Heart right ventricle (tissue), 16 donors: Measurements from ENCODE around the gene AGBL1. TPM values are rescaled to one million over a fixed set of nuclear protein-coding genes. Genes with fewer than 3 reads are reported as not detected.

Source experiments
- ATAC-seq, 8 donors: fragments of 200-7000 bp; cut with Tn5 transposase; one replicate each; pipeline ENCODE4 v1.9.1; 2020; ENCODE audit warnings: mild to moderate bottlenecking in 8 of 8, moderate library complexity in 8 of 8, moderate number of reproducible peaks in 1 of 8
- DNase-seq, 2 donors: peaks; one replicate each; pipeline ENCODE4 v3.0.0-alpha.2; 2020
- H3K27ac ChIP-seq, 10 donors: fragments of 200-600 bp; sonication (generic) in 2 of 10; one replicate each; pipeline versions ENCODE4 v1.5.0 to v1.8.0; 2020 to 2022; ENCODE audit warnings: mild to moderate bottlenecking in 3 of 10
- H3K27me3 ChIP-seq, 7 donors: fragments of 200-600 bp; one replicate each; pipeline ENCODE4 v1.8.0; 2021 to 2022; ENCODE audit warnings: mild to moderate bottlenecking in 2 of 7
- H3K36me3 ChIP-seq, 9 donors: fragments of 200-600 bp; sonication (generic) in 1 of 9; one replicate each; pipeline versions ENCODE4 v1.5.0 to v1.8.0; 2020 to 2022; ENCODE audit warnings: mild to moderate bottlenecking in 2 of 9
- H3K4me1 ChIP-seq, 9 donors: fragments of 200-600 bp; sonication (generic) in 1 of 9; one replicate each; pipeline versions ENCODE4 v1.5.0 to v1.8.0; 2020 to 2022; ENCODE audit warnings: mild to moderate bottlenecking in 4 of 9
- H3K4me3 ChIP-seq, 10 donors: fragments of 200-600 bp; sonication (generic) in 2 of 10; one replicate each; pipeline versions ENCODE4 v1.5.0 to v1.8.0; 2020 to 2022; ENCODE audit warnings: mild to moderate bottlenecking in 7 of 10, moderate library complexity in 2 of 10
- H3K9me3 ChIP-seq, 11 donors: fragments of 200-600 bp in 10 of 11; sonication (generic) in 2 of 11; one replicate each; pipeline versions ENCODE4 v1.5.0 to v1.8.0; 2013 to 2022; ENCODE audit warnings: mild to moderate bottlenecking in 2 of 11, control low read depth in 1 of 11, moderate library complexity in 1 of 11
- whole genome bisulfite sequencing, 2 donors: extraction: QIAGEN DNeasy Blood & Tissue Kit; methylation state at CpG; one replicate each; pipeline ENCODE4 v1.1.7; 2013; ENCODE audit warnings: inconsistent platforms in 1 of 2; 5-methylcytosine and 5-hydroxymethylcytosine counted together
- intact Hi-C, 10 donors: fragments of 100-400 bp; cut with DNase I; formaldehyde crosslinking; loops; one replicate each; pipeline versions ENCODE4 v1.11.1 to v1.14.2; 2022
- polyA plus RNA-seq, 2 donors: library from polyadenylated mRNA; stranded (reverse); fragments of 200-250 nt; gene quantifications; one replicate each; pipeline ENCODE4 v1.2.3, GENCODE V29; 2013
- total RNA-seq, 10 donors: library from RNA; stranded (reverse); fragmentation: NEBNext Ultra II Directional in 3 of 10; extraction: Animal tissue kit (Norgen Biotek cat#: 25700) in 3 of 10; gene quantifications; one replicate each; pipeline versions ENCODE4 v1.2.1 to v1.2.4, GENCODE V29; 2021 to 2023
- TF ChIP-seq, protein P1 (sequence below), 9 donors: fragments of 200-600 bp; sonication (generic) in 2 of 9; IDR thresholded peaks; one replicate each; pipeline versions ENCODE4 v1.5.0 to v1.8.0; 2021 to 2022; ENCODE audit warnings: antibody characterized with exemption in 9 of 9, mild to moderate bottlenecking in 5 of 9, moderate library complexity in 1 of 9
- donor health status: Arrhythmogenic right ventricular cardiomyopathy.
- donor health status: ischemic (EF 13 %, LVEDD 7.1; RV severe dilation, severe dysfunction).
- donor health status: healthy with polysubstance abuse.
- donor health status: DM: no; HTN: yes; CAD: no.
- donor health status: DM: no; HTN: no; CAD: no.
- donor health status: ischemic (EF 25% LVEDD 6.9; RV normal size, moderate dysfunction).
- donor health status: ischemic (EF 25% LVEDD 5.7; RV mildly dilated, moderate dysfunction).
- donor health status: healthy.
- donor health status: DM: yes; HTN: yes; CAD: no.
- donor health status: Ischemic cardiomyopathy.
- donor health status: ischemic (EF 35%, LVEDD 5.7; RV mildly dilated, moderate dysfunction).
- donor health status: nonischemic (EF 11% LVEDD 7.7; RV severe dilation, severe dysfunction).
- donor health status: DM: yes; HTN: yes; CAD: no.
- donor health status: PGD.
- donor health status: ischemic (EF 29% LVEDD 5.4; RV normal size, mild dysfunction).
- donor health status: nonischemic (EF 23%, LVEDD 6.1; RV moderate dilation, normal function).

AGBL1 gene
- total and polyA plus RNA-seq, 12 donors = 0.02 to 0.13 (median 0.09) TPM; not detected in 7

DNA sequence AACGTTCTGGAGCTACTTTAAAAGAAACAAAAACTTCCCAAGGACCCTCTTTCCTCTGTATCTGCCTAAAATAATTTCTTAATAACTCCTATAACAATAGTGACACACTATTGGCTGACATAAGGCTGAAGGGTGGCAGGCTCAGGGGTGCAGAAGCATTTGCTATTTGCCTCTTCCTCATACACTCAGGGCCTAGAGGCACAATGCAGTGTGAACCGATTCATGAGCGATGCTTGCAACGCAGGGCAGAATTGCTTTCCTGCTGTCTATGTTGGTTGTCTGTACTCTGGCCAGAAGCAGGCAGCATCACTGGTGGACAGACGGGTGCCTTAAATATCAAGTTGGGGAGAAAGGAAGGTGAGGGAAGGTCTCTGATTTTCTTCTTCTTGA is 157.4 kb downstream of the AGBL1 start:
- no peak for ATAC-seq
- no peaks in the 10 kb centered on the region for H3K36me3 ChIP-seq
- intact Hi-C loops = loop anchor here in 2 of 10 donors (10.0 kb wide), 2 partner anchors 378 to 508 kb away; no protein-coding TSS in a partner anchor
- H3K27ac ChIP-seq = no peak overlapping the region
- DNase-seq = no peak
- H3K27me3 ChIP-seq = peaks cover 0 to 37% (median 25%) of the 10 kb centered on the region in 7 donors
- peaks cover 0 to 6% (median 0%) of the 10 kb centered on the region in 9 donors for H3K4me1 ChIP-seq
- H3K4me3 ChIP-seq = no peak overlapping the region
- TF ChIP-seq, protein P1, sequence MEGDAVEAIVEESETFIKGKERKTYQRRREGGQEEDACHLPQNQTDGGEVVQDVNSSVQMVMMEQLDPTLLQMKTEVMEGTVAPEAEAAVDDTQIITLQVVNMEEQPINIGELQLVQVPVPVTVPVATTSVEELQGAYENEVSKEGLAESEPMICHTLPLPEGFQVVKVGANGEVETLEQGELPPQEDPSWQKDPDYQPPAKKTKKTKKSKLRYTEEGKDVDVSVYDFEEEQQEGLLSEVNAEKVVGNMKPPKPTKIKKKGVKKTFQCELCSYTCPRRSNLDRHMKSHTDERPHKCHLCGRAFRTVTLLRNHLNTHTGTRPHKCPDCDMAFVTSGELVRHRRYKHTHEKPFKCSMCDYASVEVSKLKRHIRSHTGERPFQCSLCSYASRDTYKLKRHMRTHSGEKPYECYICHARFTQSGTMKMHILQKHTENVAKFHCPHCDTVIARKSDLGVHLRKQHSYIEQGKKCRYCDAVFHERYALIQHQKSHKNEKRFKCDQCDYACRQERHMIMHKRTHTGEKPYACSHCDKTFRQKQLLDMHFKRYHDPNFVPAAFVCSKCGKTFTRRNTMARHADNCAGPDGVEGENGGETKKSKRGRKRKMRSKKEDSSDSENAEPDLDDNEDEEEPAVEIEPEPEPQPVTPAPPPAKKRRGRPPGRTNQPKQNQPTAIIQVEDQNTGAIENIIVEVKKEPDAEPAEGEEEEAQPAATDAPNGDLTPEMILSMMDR (IDR thresholded peaks at IDR 0.05) = no peak
- peaks cover 0 to 6% (median 0%) of the 10 kb centered on the region in 11 donors for H3K9me3 ChIP-seq
- WGBS, 2 donors = 36 to 60% methylated on average over 5 of the region's 5 CpGs

DNA sequence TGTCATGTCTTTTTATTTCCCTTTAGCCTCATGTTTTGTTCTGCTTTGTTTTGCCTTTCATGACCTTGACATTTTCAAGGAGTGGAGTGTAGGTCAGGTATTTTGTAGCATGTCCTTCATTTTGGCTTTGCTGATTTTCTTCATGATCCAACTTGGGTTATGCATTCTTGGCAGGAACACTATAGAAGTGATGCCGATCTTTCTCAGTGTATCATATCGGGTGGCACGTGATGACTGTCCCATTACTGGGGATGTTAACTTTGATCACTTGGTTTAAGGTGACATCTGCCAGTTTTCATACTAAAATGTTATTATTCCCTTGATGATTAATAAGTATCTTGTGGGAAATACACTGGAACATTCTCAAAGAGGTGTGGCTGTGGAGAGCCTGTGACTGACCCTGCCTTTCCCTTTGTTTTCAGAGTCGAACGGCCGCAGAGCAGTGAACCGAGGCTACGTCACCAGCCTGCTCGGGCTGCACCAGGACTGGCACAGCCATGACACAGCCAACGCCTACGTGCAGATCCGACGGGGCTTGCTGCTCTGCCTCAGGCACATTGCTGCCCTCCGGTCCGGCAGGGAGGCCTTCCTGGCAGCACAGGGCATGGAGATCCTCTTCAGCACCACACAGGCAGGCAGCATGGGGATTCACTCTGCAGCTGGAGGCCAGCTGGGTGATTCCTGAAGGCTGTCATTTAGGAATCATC is 167.7 kb downstream of the AGBL1 start:
- H3K4me3 ChIP-seq = no peak overlapping the region
- no peak overlapping the region for H3K27ac ChIP-seq
- no peaks in the 10 kb centered on the region for H3K9me3 ChIP-seq
- H3K36me3 ChIP-seq = no peaks in the 10 kb centered on the region
- ATAC-seq (no peak), DNase-seq (no peak)
- TF ChIP-seq, protein P1 (IDR thresholded peaks at IDR 0.05) = no peak
- no peaks in the 10 kb centered on the region for H3K4me1 ChIP-seq
- 85 to 88% methylated on average over 15 of the region's 15 CpGs for WGBS, 2 donors
- H3K27me3 ChIP-seq = peaks cover 0 to 4% (median 0%) of the 10 kb centered on the region in 7 donors
- intact Hi-C loops = no loop called here

DNA sequence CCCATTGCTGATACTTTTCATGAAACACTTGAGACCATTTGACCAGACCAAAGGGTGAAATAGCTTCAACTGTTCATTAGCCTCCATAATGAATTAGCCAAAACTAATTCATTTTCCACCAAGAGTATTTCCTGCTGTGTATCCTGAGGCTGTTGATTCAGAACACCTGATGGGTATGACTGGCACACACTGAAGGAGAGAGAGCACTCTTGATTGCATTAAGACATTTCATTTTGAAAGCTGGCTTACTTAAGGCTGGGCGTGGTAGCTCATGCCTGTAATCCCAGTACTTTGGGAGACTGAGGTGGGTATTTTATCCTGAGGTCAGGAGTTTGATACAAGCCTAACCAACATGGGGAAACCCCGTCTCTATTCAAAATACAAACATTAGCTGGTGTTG is 175.6 kb downstream of the AGBL1 start:
- no peak for ATAC-seq
- H3K27me3 ChIP-seq = peaks cover 0 to 12% (median 3%) of the 10 kb centered on the region in 7 donors
- DNase-seq = no peak
- H3K36me3 ChIP-seq = no peaks in the 10 kb centered on the region
- intact Hi-C loops = no loop called here
- TF ChIP-seq, protein P1 (IDR thresholded peaks at IDR 0.05) = no peak
- no peaks in the 10 kb centered on the region for H3K4me1 ChIP-seq
- no peak overlapping the region for H3K27ac ChIP-seq
- WGBS, 2 donors = 70 to 74% methylated on average over 2 of the region's 2 CpGs
- H3K9me3 ChIP-seq = no peaks in the 10 kb centered on the region
- H3K4me3 ChIP-seq = no peak overlapping the region

DNA sequence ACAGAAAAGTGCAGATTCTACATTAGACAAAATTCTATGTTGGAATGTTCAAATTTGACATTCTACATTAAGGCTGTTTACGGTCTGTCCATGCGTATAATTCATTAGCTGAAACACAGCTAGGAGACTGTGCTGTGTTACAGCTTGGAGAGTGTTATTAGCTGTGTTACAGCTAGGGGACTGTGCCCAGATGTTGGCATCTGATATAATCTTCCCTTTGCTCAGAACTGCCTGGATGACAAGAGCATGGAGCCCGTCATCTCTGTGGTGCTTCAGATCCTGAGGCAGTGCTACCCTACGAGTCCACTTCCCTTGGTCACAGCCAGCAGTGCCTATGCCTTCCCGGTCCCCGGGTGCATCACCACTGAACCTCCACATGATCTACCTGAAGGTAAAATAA is 177.0 kb downstream of the AGBL1 start:
- Histone ChIP-seq H3K4me1 (no peaks in the 10 kb centered on the region), H3K27me3 (peaks cover 0 to 8% (median 3%) of the 10 kb centered on the region in 7 donors), H3K36me3 (no peaks in the 10 kb centered on the region), H3K9me3 (peaks cover 0 to 5% (median 0%) of the 10 kb centered on the region in 11 donors), H3K27ac (no peak overlapping the region), H3K4me3 (no peak overlapping the region)
- DNase-seq (no peak), ATAC-seq (no peak)
- WGBS, 2 donors = 73 to 82% methylated on average over 6 of the region's 6 CpGs
- TF ChIP-seq, protein P1 (IDR thresholded peaks at IDR 0.05) = no peak
- intact Hi-C loops = no loop called here
